Stomach (tissue), 4 donors: ENCODE measurements around the gene SAMD7.

Source experiments
- CTCF ChIP-seq, 7 experiments: fragments of 450-650 bp in 4 of 7; fragments of 200-600 bp in 3 of 7; sonication (generic) in 3 of 7; IDR thresholded peaks; one replicate each; pipeline ENCODE4 v1.5.1; 2016 to 2019; ENCODE audit warnings: antibody characterized with exemption in 7 of 7, control low read depth in 2 of 7, mild to moderate bottlenecking in 1 of 7
- POLR2AphosphoS5 ChIP-seq, 3 donors: sonication (generic); formaldehyde crosslinking; IDR thresholded peaks; one replicate each; pipeline ENCODE4 v1.6.1; 2016; ENCODE audit warnings: antibody characterized with exemption in 3 of 3

- TF ChIP-seq CTCF (IDR thresholded peaks at IDR 0.05) (no peak), POLR2AphosphoS5 (IDR thresholded peaks at IDR 0.05) (no peak)
Observed at GRCh38 chr3:169861871-169862270, 49.5 kb upstream of the SAMD7 start.
